GM12801 (cell line): ENCODE results near the gene PRCC.

Experiments
- TF ChIP-seq, protein P1 (sequence below): IDR thresholded peaks from one replicate; pipeline ENCODE4 v1.5.1; 2011; ENCODE audit warnings: control low read depth; ENCODE audit not compliant: insufficient read length; ENCODE audit errors: extremely low read depth

PRCC gene

DNA sequence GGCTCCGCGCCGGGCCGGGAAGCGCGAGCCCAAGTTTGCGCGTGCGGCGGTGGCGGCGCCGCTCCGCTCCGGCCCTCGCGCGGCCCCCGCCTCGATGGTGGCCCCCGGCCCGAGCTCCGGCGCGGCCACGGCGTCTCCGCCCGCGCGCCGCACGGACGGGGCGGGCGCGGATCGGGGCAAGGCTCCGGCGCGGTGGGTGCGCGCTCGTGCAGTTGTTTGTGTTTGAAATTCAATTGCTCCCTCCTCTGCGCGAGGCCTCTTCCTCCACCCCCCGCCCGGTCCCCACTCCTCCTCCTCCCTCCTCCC, 15.9 kb upstream of the PRCC start, which contains the start of gene HDGF:
Gene HDGF, minus strand, starts transcription at position 225 of the 306 bp plus-strand sequence. CDS start 246 bp downstream, outside the sequence.
- TF ChIP-seq, protein P1, sequence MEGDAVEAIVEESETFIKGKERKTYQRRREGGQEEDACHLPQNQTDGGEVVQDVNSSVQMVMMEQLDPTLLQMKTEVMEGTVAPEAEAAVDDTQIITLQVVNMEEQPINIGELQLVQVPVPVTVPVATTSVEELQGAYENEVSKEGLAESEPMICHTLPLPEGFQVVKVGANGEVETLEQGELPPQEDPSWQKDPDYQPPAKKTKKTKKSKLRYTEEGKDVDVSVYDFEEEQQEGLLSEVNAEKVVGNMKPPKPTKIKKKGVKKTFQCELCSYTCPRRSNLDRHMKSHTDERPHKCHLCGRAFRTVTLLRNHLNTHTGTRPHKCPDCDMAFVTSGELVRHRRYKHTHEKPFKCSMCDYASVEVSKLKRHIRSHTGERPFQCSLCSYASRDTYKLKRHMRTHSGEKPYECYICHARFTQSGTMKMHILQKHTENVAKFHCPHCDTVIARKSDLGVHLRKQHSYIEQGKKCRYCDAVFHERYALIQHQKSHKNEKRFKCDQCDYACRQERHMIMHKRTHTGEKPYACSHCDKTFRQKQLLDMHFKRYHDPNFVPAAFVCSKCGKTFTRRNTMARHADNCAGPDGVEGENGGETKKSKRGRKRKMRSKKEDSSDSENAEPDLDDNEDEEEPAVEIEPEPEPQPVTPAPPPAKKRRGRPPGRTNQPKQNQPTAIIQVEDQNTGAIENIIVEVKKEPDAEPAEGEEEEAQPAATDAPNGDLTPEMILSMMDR = no peak

DNA sequence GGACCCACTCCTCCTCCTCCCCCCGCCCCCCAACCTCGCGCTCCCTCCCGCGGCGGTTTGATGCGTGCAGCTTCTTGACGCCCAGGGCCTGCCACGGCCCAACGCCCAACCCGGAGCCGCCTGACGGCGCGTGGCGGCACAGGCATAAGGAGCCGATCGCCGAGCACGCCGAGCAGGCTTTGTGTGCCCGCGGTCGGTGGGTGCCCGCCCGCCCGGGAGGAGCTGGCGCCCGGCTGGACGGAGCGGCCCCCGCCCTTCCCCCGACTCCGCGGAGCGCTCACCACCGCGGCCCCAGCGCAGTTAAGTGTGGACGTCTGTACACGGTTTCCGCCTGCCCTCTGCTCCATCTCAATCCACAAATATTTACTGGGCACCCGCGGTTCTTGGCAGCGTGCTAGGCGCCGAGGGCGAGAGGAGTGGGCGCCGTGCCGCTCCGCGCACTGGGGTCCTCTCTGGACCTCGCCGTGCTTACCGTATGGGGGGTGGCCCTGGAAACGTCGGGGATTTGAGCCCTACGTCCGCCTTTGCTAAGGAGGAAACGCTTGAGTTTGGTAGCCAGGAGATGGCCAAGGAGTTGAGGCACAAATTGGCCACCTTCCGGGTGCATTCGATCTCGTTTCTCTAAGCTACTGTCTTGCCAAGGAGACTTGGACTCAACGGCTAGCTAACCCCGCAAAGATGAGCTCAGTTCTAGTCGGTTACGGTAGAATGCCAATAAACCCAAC, 15.4 kb upstream of the PRCC start:
- TF ChIP-seq, protein P1 = no peak

DNA sequence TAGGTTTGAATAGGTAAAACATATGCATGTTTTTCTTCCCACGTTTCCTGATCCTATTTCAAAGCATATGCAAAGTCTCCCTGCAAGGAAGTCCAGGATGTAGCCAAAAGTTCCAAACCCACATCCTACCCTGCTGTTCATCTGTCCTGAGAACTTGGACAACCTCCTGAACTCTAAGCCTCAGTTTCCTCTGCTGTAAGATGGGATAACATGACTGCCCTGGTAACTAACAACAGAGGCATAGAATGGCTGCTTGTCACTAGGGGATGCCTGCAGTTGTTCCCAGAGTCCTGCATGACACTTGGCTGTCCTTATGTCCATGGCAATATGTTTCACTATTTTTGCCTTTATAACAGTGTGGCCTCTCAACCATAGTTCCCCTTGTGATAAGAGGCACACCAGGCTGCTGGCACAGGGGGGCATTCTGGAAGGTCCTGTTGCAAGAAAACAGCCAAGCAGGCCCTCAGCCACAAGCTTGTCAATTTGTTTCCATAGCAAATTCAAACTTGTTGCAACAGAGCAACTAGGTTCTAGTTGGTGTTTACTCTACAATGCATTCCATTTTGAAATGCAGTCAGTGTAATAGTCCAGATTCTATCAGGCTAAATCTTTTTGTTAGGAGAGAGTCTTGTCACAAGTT, 14.4 kb upstream of the PRCC start:
- TF ChIP-seq, protein P1 = no peak

DNA sequence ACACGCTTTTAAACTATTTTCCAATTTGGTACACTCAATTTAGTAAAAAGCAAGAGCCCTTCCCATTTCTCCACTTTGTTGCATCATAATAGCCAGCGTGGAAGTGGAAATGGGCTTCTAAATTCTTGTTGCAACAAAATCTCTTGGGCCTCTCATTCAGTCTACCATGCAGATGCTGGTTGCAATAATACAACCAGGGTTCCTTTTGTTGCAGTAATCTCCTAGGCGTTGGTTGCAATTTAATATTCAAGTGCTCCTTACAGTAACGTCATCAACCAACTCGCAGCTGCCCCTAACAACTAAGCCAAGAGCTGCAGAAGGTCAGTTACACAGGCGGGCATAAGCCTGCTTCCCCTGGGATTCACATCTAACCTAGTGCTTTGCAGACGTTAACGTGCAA, 13.1 kb upstream of the PRCC start:
- TF ChIP-seq, protein P1 = no peak

DNA sequence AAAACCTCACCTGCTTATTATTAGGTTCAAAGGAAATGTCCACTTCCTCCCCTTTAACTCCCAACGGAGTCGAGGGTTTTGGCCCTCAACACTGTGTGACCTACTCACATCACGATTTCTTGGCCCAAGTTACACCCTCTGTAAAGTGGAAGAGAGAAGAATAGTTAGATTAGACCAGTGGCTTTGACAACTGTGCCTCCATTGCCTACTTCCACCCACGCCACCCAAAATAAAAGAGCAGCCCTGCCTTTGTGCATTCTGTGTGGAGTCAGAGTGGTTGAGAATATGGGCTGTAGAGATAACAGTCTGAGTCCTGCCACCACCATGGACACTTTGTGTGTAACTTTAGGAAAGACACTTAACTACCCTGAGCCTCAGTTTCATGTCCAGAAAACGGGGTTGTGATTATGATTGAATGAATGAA, 11.8 kb upstream of the PRCC start:
- TF ChIP-seq, protein P1 = no peak

DNA sequence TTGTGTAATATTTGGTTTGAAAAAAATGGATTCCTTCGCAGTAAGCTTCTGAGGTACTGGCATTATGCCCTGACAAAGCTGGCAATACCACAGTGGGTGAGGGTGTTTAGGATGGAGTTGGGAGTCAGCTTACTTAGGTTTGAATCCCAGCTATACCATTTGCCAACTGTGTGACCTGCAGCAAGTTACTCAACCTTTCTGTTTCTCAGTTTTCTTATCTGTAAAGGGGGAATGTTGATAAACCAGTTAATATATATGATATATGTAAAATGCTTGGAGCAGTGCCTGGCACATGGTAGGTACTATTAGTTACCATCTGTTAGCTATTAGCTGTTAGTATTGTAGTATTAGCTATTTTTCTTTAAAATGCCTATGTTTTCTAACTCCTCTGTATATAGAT, 11.0 kb upstream of the PRCC start:
- TF ChIP-seq, protein P1 = no peak

DNA sequence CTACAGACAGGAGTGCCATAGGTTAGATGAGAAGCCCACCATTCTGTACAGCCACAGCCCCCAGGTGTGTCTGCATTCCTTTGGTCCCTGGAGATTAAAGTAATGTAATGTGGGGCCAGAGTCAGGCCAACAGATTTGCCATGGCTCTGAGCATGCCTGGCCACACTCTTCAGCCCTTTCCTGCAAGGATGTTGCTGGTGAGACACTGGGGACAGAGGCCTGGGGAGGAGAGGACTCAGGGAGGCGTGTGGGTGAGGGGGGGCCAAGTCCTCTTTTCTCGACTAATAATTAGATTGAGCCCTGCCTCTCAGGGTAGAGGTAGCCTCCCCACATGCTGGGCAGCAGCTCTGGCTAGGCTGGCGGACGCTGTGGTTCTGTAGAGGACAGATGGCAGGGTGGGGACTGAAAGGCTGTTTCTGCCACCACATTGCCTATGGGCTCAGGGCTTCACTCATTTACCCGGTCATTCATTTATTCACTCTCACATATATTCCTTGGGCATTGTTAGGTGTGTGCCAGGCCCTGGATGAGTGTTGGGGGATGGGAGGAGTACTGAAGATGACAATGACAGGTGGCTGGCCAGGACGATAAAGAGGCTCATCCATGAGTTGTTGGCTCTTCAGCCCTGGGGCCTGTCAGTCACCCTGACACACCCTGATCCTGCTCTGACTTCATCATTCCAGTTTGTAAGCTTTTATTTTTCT, 7.1 kb upstream of the PRCC start:
- TF ChIP-seq, protein P1 = no peak
